Measurements from ENCODE around the gene CAPN10.

The CAPN10 gene

GRCh38 chr2:240628507-240628807 lies 41.9 kb downstream of the CAPN10 start:
- TF ChIP-seq CEBPB (IDR thresholded peaks at IDR 0.05) (no peak), TAF1 (IDR thresholded peaks at IDR 0.05; ENCODE audit: low read depth) (no peak)
- TF ChIP-seq, protein P1, sequence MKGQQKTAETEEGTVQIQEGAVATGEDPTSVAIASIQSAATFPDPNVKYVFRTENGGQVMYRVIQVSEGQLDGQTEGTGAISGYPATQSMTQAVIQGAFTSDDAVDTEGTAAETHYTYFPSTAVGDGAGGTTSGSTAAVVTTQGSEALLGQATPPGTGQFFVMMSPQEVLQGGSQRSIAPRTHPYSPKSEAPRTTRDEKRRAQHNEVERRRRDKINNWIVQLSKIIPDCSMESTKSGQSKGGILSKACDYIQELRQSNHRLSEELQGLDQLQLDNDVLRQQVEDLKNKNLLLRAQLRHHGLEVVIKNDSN (IDR thresholded peaks at IDR 0.05) = no peak

DNA sequence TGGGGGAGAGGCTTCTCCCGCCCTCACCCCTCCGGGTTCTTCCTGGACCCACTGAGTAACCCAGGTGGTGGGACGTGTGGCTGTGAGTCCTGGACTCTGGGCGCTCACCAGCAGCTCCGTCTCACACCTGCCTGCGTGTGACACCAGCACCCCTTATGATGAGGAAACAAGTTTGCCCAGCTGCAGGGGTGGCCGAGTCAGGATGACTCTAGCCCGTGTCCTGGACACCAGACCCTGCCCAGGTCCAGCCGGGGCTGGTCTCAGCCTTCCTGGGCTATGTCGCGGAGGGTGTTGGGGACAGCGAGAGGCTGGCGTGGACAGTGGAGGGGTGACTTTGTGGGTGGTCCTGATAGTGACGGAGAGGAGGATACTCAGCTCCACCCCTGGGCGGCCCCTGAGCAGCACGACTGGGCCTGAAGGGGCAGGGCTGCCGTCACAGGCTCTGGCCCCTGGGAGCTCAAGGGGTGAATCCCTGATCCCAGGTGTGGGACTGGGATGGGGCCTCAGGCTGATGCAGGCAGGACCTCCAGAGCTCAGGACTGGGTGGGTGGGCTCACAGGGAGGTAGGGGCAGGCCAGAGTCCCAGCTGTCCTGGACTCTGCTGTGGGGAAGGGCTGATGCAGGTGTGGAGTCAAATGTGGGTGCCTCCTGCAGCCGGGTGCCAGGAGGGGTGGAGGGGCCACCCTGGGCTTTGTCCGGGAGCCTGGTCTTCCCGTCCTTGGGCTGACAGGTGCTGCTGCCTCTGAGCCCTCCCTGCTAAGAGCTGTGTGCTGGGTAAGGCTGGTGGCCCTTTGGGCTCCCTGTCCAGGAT lies 42.5 kb downstream of the CAPN10 start:
- TF ChIP-seq NFIC (IDR thresholded peaks at IDR 0.05) = no peak

DNA sequence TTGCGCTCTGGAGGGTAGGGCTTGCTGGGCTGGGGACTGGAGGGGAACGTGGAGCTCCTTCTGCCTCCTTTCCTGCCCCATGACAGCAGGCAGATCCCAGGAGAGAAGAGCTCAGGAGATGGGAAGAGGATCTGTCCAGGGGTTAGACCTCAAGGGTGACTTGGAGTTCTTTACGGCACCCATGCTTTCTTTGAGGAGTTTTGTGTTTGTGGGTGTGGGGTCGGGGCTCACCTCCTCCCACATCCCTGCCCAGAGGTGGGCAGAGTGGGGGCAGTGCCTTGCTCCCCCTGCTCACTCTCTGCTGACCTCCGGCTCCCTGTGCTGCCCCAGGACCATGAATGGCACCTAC lies 43.1 kb downstream of the CAPN10 start:
- TF ChIP-seq, protein P1 (IDR thresholded peaks at IDR 0.05) = no peak
- TF ChIP-seq TEAD4 (IDR thresholded peaks at IDR 0.05) = no peak
- TF ChIP-seq CEBPB (IDR thresholded peaks at IDR 0.05) = no peak
- TF ChIP-seq EGR1 (IDR thresholded peaks at IDR 0.05) = no peak
- TF ChIP-seq, protein P2, sequence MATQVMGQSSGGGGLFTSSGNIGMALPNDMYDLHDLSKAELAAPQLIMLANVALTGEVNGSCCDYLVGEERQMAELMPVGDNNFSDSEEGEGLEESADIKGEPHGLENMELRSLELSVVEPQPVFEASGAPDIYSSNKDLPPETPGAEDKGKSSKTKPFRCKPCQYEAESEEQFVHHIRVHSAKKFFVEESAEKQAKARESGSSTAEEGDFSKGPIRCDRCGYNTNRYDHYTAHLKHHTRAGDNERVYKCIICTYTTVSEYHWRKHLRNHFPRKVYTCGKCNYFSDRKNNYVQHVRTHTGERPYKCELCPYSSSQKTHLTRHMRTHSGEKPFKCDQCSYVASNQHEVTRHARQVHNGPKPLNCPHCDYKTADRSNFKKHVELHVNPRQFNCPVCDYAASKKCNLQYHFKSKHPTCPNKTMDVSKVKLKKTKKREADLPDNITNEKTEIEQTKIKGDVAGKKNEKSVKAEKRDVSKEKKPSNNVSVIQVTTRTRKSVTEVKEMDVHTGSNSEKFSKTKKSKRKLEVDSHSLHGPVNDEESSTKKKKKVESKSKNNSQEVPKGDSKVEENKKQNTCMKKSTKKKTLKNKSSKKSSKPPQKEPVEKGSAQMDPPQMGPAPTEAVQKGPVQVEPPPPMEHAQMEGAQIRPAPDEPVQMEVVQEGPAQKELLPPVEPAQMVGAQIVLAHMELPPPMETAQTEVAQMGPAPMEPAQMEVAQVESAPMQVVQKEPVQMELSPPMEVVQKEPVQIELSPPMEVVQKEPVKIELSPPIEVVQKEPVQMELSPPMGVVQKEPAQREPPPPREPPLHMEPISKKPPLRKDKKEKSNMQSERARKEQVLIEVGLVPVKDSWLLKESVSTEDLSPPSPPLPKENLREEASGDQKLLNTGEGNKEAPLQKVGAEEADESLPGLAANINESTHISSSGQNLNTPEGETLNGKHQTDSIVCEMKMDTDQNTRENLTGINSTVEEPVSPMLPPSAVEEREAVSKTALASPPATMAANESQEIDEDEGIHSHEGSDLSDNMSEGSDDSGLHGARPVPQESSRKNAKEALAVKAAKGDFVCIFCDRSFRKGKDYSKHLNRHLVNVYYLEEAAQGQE (IDR thresholded peaks at IDR 0.05; ENCODE audit: low read depth) = no peak
- no peak for TF ChIP-seq FOXM1 (IDR thresholded peaks at IDR 0.05; ENCODE audit: borderline replicate concordance, low read depth)
- TF ChIP-seq TAF1 (IDR thresholded peaks at IDR 0.05; ENCODE audit: low read depth) = no peak
- TF ChIP-seq RAD21 (IDR thresholded peaks at IDR 0.05; ENCODE audit: low read depth) = no peak
- no peak for TF ChIP-seq EP300 (IDR thresholded peaks at IDR 0.05; ENCODE audit: borderline replicate concordance)
- TF ChIP-seq YY1 (IDR thresholded peaks at IDR 0.05; ENCODE audit: low read depth) = no peak
- no peak for TF ChIP-seq NFIC (IDR thresholded peaks at IDR 0.05)
- no peak for TF ChIP-seq CREB1 (IDR thresholded peaks at IDR 0.05; ENCODE audit: low read depth)
- TF ChIP-seq, protein P3, sequence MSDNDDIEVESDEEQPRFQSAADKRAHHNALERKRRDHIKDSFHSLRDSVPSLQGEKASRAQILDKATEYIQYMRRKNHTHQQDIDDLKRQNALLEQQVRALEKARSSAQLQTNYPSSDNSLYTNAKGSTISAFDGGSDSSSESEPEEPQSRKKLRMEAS (IDR thresholded peaks at IDR 0.05) = no peak
- TF ChIP-seq ZBTB7A (IDR thresholded peaks at IDR 0.05; ENCODE audit: low read depth) = no peak
- no peak for TF ChIP-seq TCF12 (IDR thresholded peaks at IDR 0.05; ENCODE audit: low read depth)

- no peak for TF ChIP-seq EP300 (IDR thresholded peaks at IDR 0.05; ENCODE audit: borderline replicate concordance)
- no peak for TF ChIP-seq TCF12 (IDR thresholded peaks at IDR 0.05; ENCODE audit: low read depth)
- no peak for TF ChIP-seq TEAD4 (IDR thresholded peaks at IDR 0.05)
- TF ChIP-seq RAD21 (IDR thresholded peaks at IDR 0.05; ENCODE audit: low read depth) = peak; percentile 7; the same call in 1 of the 2 replicates
Measured at GRCh38 chr2:240629968-240630770, 43.6 kb downstream of the CAPN10 start.

DNA sequence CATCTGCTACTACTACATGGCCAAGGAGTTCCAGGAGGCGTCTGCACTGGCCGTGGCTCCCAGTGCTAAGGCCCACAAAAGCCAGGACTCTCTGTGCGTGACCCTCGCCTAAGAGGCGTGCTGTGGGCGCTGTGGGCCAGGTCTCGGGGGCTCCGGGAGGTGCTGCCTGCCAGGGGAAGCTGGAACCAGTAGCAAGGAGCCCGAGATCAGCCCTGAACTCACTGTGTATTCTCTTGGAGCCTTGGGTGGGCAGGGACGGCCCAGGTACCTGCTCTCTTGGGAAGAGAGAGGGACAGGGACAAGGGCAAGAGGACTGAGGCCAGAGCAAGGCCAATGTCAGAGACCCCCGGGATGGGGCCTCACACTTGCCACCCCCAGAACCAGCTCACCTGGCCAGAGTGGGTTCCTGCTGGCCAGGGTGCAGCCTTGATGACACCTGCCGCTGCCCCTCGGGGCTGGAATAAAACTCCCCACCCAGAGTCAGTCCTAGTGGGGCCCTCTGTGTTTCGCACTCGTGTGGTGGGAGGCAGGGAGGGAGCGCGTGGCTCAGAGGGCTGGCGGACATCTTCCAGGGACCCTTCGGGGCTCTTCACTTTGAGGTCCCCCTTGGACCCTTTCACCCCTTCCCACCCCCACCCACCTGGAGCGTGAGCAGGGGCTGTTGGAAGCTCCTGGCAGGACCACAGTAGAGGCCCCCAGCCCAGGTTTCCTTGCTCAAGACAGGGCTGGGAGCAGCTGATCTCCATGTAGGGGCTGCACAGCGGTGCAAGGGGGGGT lies 44.4 kb downstream of the CAPN10 start:
- TF ChIP-seq EGR1 (IDR thresholded peaks at IDR 0.05) (no peak), TEAD4 (IDR thresholded peaks at IDR 0.05) (no peak), FOXM1 (IDR thresholded peaks at IDR 0.05; ENCODE audit: borderline replicate concordance, low read depth) (no peak), RAD21 (IDR thresholded peaks at IDR 0.05; ENCODE audit: low read depth) (no peak)

GRCh38 chr2:240631548-240632305 lies 45.2 kb downstream of the CAPN10 start:
- TF ChIP-seq CREB1 (IDR thresholded peaks at IDR 0.05; ENCODE audit: low read depth) = no peak
- TF ChIP-seq, protein P3 (IDR thresholded peaks at IDR 0.05) = no peak
- no peak for TF ChIP-seq EGR1 (IDR thresholded peaks at IDR 0.05)
- no peak for TF ChIP-seq TAF1 (IDR thresholded peaks at IDR 0.05; ENCODE audit: low read depth)
- no peak for TF ChIP-seq TCF12 (IDR thresholded peaks at IDR 0.05; ENCODE audit: low read depth)
- TF ChIP-seq, protein P1 (IDR thresholded peaks at IDR 0.05) = no peak
- no peak for TF ChIP-seq YY1 (IDR thresholded peaks at IDR 0.05; ENCODE audit: low read depth)
- no peak for TF ChIP-seq FOXM1 (IDR thresholded peaks at IDR 0.05; ENCODE audit: borderline replicate concordance, low read depth)
- no peak for TF ChIP-seq CEBPB (IDR thresholded peaks at IDR 0.05)
- TF ChIP-seq NFIC (IDR thresholded peaks at IDR 0.05) = no peak
- no peak for TF ChIP-seq ZBTB7A (IDR thresholded peaks at IDR 0.05; ENCODE audit: low read depth)
- TF ChIP-seq, protein P2 (IDR thresholded peaks at IDR 0.05; ENCODE audit: low read depth) = no peak
- no peak for TF ChIP-seq EP300 (IDR thresholded peaks at IDR 0.05; ENCODE audit: borderline replicate concordance)
- no peak for TF ChIP-seq TEAD4 (IDR thresholded peaks at IDR 0.05)
- TF ChIP-seq RAD21 (IDR thresholded peaks at IDR 0.05; ENCODE audit: low read depth) = no peak

All from Ishikawa (cell line).